ENCODE data around the gene HOXD10. TPM values are rescaled to one million over a fixed set of nuclear protein-coding genes. Genes with fewer than 3 reads are reported as not detected.

The HOXD10 gene
- total and polyA plus RNA-seq, 7 experiments from 2014 or later, result not detected

DNA sequence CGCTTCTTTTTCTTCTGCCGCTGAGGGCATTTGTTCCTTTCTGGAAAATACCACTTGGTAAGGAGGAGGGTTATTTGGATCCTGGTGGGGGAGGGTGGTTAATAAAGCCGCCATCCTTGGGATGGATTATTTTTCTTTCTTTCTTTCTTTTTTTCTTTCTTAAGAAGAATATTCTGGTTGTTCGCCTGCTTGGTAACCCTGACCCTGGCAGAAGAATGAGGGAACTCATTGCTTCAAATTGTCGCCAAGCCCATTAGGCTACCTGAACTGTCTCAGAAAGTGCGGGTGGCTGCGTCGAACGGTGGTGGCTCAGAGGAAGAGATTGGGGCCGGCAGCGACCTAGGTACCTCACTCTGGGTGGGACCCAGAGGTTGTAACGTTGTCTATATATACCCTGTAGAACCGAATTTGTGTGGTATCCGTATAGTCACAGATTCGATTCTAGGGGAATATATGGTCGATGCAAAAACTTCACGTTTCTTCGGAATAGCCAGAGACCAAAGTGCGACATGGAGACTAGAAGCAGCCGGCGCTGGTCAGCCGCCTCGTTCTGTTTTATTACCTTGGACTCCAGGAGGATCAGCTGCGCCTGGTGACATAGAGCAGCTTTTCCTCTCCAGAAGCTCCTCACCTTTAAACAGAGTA lies 33.5 kb downstream of the HOXD10 start:
- Histone ChIP-seq H3K27ac (ENCODE audit: low read depth, low read length) (no peak overlapping the region), H3K4me3 (ENCODE audit: low read length) (no peak overlapping the region), H3K27me3 (ENCODE audit: control insufficient read depth in 2 of 2, insufficient read depth in 2 of 2, low read length in 2 of 2) (peaks cover 10 to 42% of the 10 kb centered on the region in 2 donors), H3K36me3 (ENCODE audit: control insufficient read depth in 2 of 3, insufficient read depth in 3 of 3, low read length in 3 of 3) (no peaks in the 10 kb centered on the region), H3K4me1 (ENCODE audit: control insufficient read depth in 2 of 2, insufficient read depth in 2 of 2, low read length in 2 of 2) (no peaks in the 10 kb centered on the region), H3K9me3 (ENCODE audit: control insufficient read depth in 2 of 3, low read length in 3 of 3) (no peaks in the 10 kb centered on the region)
- Mint-ChIP-seq H3K27ac (no peak overlapping the region), H3K9me3 (peaks cover 0 to 5% (median 0%) of the 10 kb centered on the region in 11 donors), H3K4me1 (peaks cover 0 to 14% (median 8%) of the 10 kb centered on the region in 7 donors), H3K36me3 (no peaks in the 10 kb centered on the region), H3K4me3 (peak overlapping the region in 3 of 10 donors; percentile 2 to 10 (median 7)), H3K27me3 (peaks cover 80 to 95% (median 88%) of the 10 kb centered on the region in 5 donors)
- intact Hi-C loops (cut with micrococcal nuclease), result no loop called here
- DNase-seq (no peak), ATAC-seq (no peak)
- ChIA-PET POLR2A (no interaction called here), CTCF (no interaction called here)

- DNase-seq (no peak), ATAC-seq (no peak)
- no peaks in the 10 kb centered on the region for H3K36me3 Mint-ChIP-seq
- Histone ChIP-seq H3K27me3 (ENCODE audit: control insufficient read depth in 2 of 2, insufficient read depth in 2 of 2, low read length in 2 of 2) (peaks cover 10 to 48% of the 10 kb centered on the region in 2 donors), H3K36me3 (ENCODE audit: control insufficient read depth in 2 of 3, insufficient read depth in 3 of 3, low read length in 3 of 3) (no peaks in the 10 kb centered on the region), H3K9me3 (ENCODE audit: control insufficient read depth in 2 of 3, low read length in 3 of 3) (no peaks in the 10 kb centered on the region), H3K4me1 (ENCODE audit: control insufficient read depth in 2 of 2, insufficient read depth in 2 of 2, low read length in 2 of 2) (no peaks in the 10 kb centered on the region), H3K27ac (ENCODE audit: low read depth, low read length) (no peak overlapping the region), H3K4me3 (ENCODE audit: low read length) (no peak overlapping the region)
- H3K27ac Mint-ChIP-seq, result no peak overlapping the region
- H3K4me3 Mint-ChIP-seq, result peak overlapping the region in 4 of 10 donors; percentile 2 to 20 (median 12)
- ChIA-PET POLR2A (no interaction called here), CTCF (no interaction called here)
- H3K9me3 Mint-ChIP-seq, result peaks cover 0 to 7% (median 0%) of the 10 kb centered on the region in 11 donors
- peaks cover 0 to 14% (median 8%) of the 10 kb centered on the region in 7 donors for H3K4me1 Mint-ChIP-seq
- H3K27me3 Mint-ChIP-seq, result peaks cover 82 to 95% (median 88%) of the 10 kb centered on the region in 5 donors
- intact Hi-C loops (cut with micrococcal nuclease), result no loop called here
Observed at GRCh38 chr2:176150584-176151441, 34.2 kb downstream of the HOXD10 start.

GRCh38 chr2:176151442-176152287 lies 35.1 kb downstream of the HOXD10 start, which contains the start of gene HOXD4:
TSS of gene HOXD4 (plus strand) at chr2:176151550. CDS start at chr2:176151634, 84 bp downstream.
- H3K27me3 Mint-ChIP-seq, result peaks cover 79 to 95% (median 86%) of the 10 kb centered on the region in 5 donors
- no peak within 1 kb of the TSS for H3K4me3 ChIP-seq (ENCODE audit: low read length)
- H3K27ac ChIP-seq (ENCODE audit: low read depth, low read length), result no peak within 1 kb of the TSS
- peaks cover 10 to 45% of the 10 kb centered on the region in 2 donors for H3K27me3 ChIP-seq (ENCODE audit: control insufficient read depth in 2 of 2, insufficient read depth in 2 of 2, low read length in 2 of 2)
- H3K27ac Mint-ChIP-seq, result no peak within 1 kb of the TSS
- CTCF ChIA-PET, result no interaction called here
- intact Hi-C loops (cut with micrococcal nuclease), result no loop called here
- H3K4me1 ChIP-seq (ENCODE audit: control insufficient read depth in 2 of 2, insufficient read depth in 2 of 2, low read length in 2 of 2), result no peaks in the 10 kb centered on the region
- peaks cover 0 to 16% (median 8%) of the 10 kb centered on the region in 7 donors for H3K4me1 Mint-ChIP-seq
- ATAC-seq (no peak), DNase-seq (no peak)
- H3K9me3 Mint-ChIP-seq, result peaks cover 0 to 7% (median 0%) of the 10 kb centered on the region in 11 donors
- H3K36me3 ChIP-seq (ENCODE audit: control insufficient read depth in 2 of 3, insufficient read depth in 3 of 3, low read length in 3 of 3), result no peaks in the 10 kb centered on the region
- POLR2A ChIA-PET, result no interaction called here
- no peaks in the 10 kb centered on the region for H3K9me3 ChIP-seq (ENCODE audit: control insufficient read depth in 2 of 3, low read length in 3 of 3)
- H3K36me3 Mint-ChIP-seq, result no peaks in the 10 kb centered on the region
- peak within 1 kb of the TSS in 5 of 10 donors; percentile 2 to 23 (median 15) for H3K4me3 Mint-ChIP-seq

- Mint-ChIP-seq H3K4me3 (peak overlapping the region in 4 of 10 donors; percentile 8 to 42 (median 18)), H3K36me3 (peaks cover 0 to 2% (median 0%) of the 10 kb centered on the region in 5 donors), H3K27me3 (peaks cover 76 to 91% (median 85%) of the 10 kb centered on the region in 5 donors), H3K4me1 (peaks cover 0 to 22% (median 9%) of the 10 kb centered on the region in 7 donors), H3K9me3 (peaks cover 0 to 10% (median 0%) of the 10 kb centered on the region in 11 donors), H3K27ac (no peak overlapping the region)
- Histone ChIP-seq H3K4me1 (ENCODE audit: control insufficient read depth in 2 of 2, insufficient read depth in 2 of 2, low read length in 2 of 2) (no peaks in the 10 kb centered on the region), H3K36me3 (ENCODE audit: control insufficient read depth in 2 of 3, insufficient read depth in 3 of 3, low read length in 3 of 3) (no peaks in the 10 kb centered on the region), H3K9me3 (ENCODE audit: control insufficient read depth in 2 of 3, low read length in 3 of 3) (no peaks in the 10 kb centered on the region), H3K4me3 (ENCODE audit: low read length) (no peak overlapping the region), H3K27ac (ENCODE audit: low read depth, low read length) (no peak overlapping the region), H3K27me3 (ENCODE audit: control insufficient read depth in 2 of 2, insufficient read depth in 2 of 2, low read length in 2 of 2) (peaks cover 10 to 46% of the 10 kb centered on the region in 2 donors)
- DNase-seq (no peak), ATAC-seq (no peak)
- CTCF ChIA-PET, result no interaction called here
- POLR2A ChIA-PET, result interaction anchor here (0.6 kb wide), 1 partner anchor 141 kb away, joined by 4 read pairs; no protein-coding TSS in a partner anchor
- intact Hi-C loops (cut with micrococcal nuclease), result no loop called here
Observed at GRCh38 chr2:176152350-176153181, 36.0 kb downstream of the HOXD10 start.

GRCh38 chr2:176154576-176155252 lies 38.1 kb downstream of the HOXD10 start:
- Mint-ChIP-seq H3K36me3 (peaks cover 0 to 3% (median 0%) of the 10 kb centered on the region in 5 donors), H3K4me3 (peak overlapping the region in 1 of 10 donors; percentile 68), H3K4me1 (peaks cover 0 to 30% (median 19%) of the 10 kb centered on the region in 7 donors), H3K9me3 (peaks cover 0 to 10% (median 0%) of the 10 kb centered on the region in 11 donors), H3K27ac (no peak overlapping the region), H3K27me3 (peaks cover 69 to 89% (median 83%) of the 10 kb centered on the region in 5 donors)
- Histone ChIP-seq H3K9me3 (ENCODE audit: control insufficient read depth in 2 of 3, low read length in 3 of 3) (no peaks in the 10 kb centered on the region), H3K4me3 (ENCODE audit: low read length) (no peak overlapping the region), H3K27me3 (ENCODE audit: control insufficient read depth in 2 of 2, insufficient read depth in 2 of 2, low read length in 2 of 2) (peaks cover 9 to 47% of the 10 kb centered on the region in 2 donors), H3K27ac (ENCODE audit: low read depth, low read length) (no peak overlapping the region), H3K4me1 (ENCODE audit: control insufficient read depth in 2 of 2, insufficient read depth in 2 of 2, low read length in 2 of 2) (peaks cover 0 to 5% of the 10 kb centered on the region in 2 donors), H3K36me3 (ENCODE audit: control insufficient read depth in 2 of 3, insufficient read depth in 3 of 3, low read length in 3 of 3) (no peaks in the 10 kb centered on the region)
- ChIA-PET POLR2A (interaction anchor here (0.6 kb wide), 1 partner anchor 17 kb away, joined by 3 read pairs; no protein-coding TSS in a partner anchor), CTCF (interaction anchor here (0.5 to 0.7 kb wide), 3 partner anchors 38 to 400 kb away, joined by 3 to 4 read pairs (median 3); no protein-coding TSS in a partner anchor)
- no peak for ATAC-seq
- DNase-seq, result no peak
- intact Hi-C loops (cut with micrococcal nuclease), result no loop called here

Measured in naive thymus-derived CD4-positive, alpha-beta T cell (primary cell).